ENCODE data around the gene TARS2.

- TF ChIP-seq CTCF (IDR thresholded peaks at IDR 0.05): no peak
- TF ChIP-seq POLR2A (IDR thresholded peaks at IDR 0.05; ENCODE audit: low read depth): no peak
- no peak for TF ChIP-seq POLR2AphosphoS5 (IDR thresholded peaks at IDR 0.05)
- TF ChIP-seq EP300 (IDR thresholded peaks at IDR 0.05): no peak
Observed at GRCh38 chr1:150552911-150553289, 65.7 kb downstream of the TARS2 start.

Data from esophagus muscularis mucosa (tissue), 4 donors.